Measurements from ENCODE around the gene SEPTIN10.
"Not testable (repeated sequence)": the region's sequence is repeated elsewhere in the genome, so short reads cannot be mapped to it uniquely, and the experiment has no call there.

Gene SEPTIN10

GRCh38 chr2:109542384-109542783, 71.4 kb downstream of the SEPTIN10 start:
- DNase-seq (ENCODE audit: low spot score): no peak

GRCh38 chr2:109538546-109538945, 75.2 kb downstream of the SEPTIN10 start:
- DNase-seq (ENCODE audit: low spot score): no peak

- no peak for DNase-seq (ENCODE audit: low spot score)
These were observed 76.1 kb downstream of the SEPTIN10 start for GRCh38 chr2:109537565-109538222.

GRCh38 chr2:109536556-109536955, 77.2 kb downstream of the SEPTIN10 start:
- DNase-seq (ENCODE audit: low spot score): not testable (repeated sequence)

- DNase-seq (ENCODE audit: low spot score): no peak
These were observed 78.4 kb downstream of the SEPTIN10 start for GRCh38 chr2:109535217-109535946.

GRCh38 chr2:109533823-109534222, 79.9 kb downstream of the SEPTIN10 start:
- no peak for DNase-seq (ENCODE audit: low spot score)

GRCh38 chr2:109532728-109533076, 81.1 kb downstream of the SEPTIN10 start:
- DNase-seq (ENCODE audit: low spot score): no peak

- DNase-seq (ENCODE audit: low spot score): no peak
These were observed 81.7 kb downstream of the SEPTIN10 start for GRCh38 chr2:109531896-109532727.

GRCh38 chr2:109531221-109531620, 82.5 kb downstream of the SEPTIN10 start:
- DNase-seq (ENCODE audit: low spot score): no peak

- DNase-seq (ENCODE audit: low spot score): no peak
These were observed 83.1 kb downstream of the SEPTIN10 start for GRCh38 chr2:109530712-109531111.

- no peak for DNase-seq (ENCODE audit: low spot score)
These were observed 84.0 kb downstream of the SEPTIN10 start for GRCh38 chr2:109529532-109530449.

- no peak for DNase-seq (ENCODE audit: low spot score)
These were observed 84.8 kb downstream of the SEPTIN10 start for GRCh38 chr2:109528811-109529501.

- DNase-seq (ENCODE audit: low spot score): no peak
These were observed 85.7 kb downstream of the SEPTIN10 start for GRCh38 chr2:109527846-109528705.

- no peak for DNase-seq (ENCODE audit: low spot score)
These were observed 86.7 kb downstream of the SEPTIN10 start for GRCh38 chr2:109527079-109527478.

- DNase-seq (ENCODE audit: low spot score): no peak
These were observed 87.3 kb downstream of the SEPTIN10 start for GRCh38 chr2:109526442-109526970.

GRCh38 chr2:109525836-109526235, 87.9 kb downstream of the SEPTIN10 start:
- no peak for DNase-seq (ENCODE audit: low spot score)

- DNase-seq (ENCODE audit: low spot score): peak; percentile 48
These were observed 90.0 kb downstream of the SEPTIN10 start for GRCh38 chr2:109523536-109524361.

GRCh38 chr2:109523121-109523520, 90.6 kb downstream of the SEPTIN10 start:
- no peak for DNase-seq (ENCODE audit: low spot score)

GRCh38 chr2:109522063-109522374, 91.7 kb downstream of the SEPTIN10 start:
- no peak for DNase-seq (ENCODE audit: low spot score)
